ENCODE results near the gene TEX261.
"Not testable (repeated sequence)": the region's sequence is repeated elsewhere in the genome, so short reads cannot be mapped to it uniquely, and the experiment has no call there.

Gene TEX261

DNA sequence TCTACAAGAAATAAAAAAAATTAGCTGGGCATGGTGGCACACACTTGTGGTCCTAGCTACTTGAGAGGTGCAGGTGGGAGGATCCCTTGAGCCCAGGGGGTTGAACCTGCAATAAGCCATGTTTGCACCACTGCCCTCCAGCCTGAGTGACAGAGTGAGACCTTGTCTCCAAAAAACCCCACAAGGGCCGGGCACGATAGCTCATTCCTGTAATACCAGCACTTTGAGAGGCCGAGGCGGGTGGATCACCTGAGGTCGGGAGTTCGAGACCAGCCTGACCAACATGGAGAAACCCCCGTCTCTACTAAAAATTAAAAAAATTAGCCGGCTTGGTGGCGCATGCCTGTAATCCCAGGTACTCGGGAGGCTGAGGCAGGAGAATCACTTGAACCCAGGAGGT lies 5.3 kb upstream of the TEX261 start:
- DNase-seq = not testable (repeated sequence)

DNA sequence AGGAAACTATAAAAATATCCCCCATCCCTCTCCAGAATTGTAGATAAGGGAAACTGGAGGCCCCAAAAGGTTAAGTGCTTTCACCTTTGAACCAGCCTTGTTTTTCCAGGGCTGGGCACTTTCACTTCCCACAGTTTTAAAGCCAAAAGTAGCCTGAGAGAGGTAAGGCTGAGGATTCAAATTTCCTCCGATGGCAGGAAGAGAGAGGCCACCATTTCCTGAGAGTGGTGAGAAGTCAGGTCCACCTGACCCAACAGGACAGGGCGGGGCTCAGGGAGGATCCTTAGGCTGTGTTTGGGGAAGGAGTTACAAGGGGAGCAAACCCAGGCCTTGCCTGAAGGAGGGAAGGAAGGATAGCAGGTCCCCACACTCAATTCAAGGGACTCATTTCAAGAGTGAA lies 4.7 kb upstream of the TEX261 start:
- no peak for DNase-seq

DNA sequence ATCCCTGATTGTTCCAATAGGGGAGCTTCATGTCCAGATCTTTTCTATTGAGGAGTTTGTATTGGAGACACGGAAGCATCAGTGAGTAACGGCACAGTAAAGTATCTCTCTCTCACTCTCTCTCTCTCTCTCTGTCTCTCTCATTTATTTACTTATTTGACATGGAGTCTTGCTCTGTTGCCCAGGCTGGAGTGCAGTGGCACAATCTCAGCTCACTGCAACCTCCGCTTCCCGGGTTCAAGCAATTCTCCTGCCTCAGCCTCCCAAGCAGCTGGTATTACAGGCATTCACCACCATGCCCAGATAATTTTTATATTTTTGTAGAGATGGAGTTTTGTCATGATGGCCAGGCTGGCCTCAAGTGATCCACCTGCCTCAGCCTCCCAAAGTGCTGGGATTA lies 4.2 kb upstream of the TEX261 start:
- DNase-seq = not testable (repeated sequence)

- peak; percentile 66 for DNase-seq
Observed at GRCh38 chr2:70995426-70995729, 705 bp upstream of the TEX261 start.

- DNase-seq = peak; percentile 21
Observed at GRCh38 chr2:70994009-70994698, 519 bp downstream of the TEX261 start.

GRCh38 chr2:70992945-70993853 lies 1.5 kb downstream of the TEX261 start:
- no peak for DNase-seq

DNA sequence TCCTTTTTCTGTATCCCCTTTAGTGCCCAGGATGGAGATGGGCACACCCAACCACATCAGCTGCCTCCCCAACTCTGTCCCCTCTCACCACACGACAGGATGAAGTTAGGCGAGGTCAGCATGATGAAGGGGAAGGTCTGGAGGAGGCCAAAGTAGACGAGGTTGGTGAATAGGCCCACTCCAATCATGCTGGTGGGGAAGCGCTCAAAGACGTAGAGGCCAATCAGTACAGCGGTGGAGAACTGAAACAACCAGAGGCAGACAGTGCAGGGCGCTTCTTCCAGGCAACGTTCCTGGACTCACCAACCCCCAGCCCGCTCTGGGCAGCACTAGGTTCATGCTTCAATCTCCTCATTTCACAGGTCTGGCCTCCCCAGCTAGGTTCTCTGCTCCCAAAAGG lies 2.9 kb downstream of the TEX261 start:
- DNase-seq = no peak

DNA sequence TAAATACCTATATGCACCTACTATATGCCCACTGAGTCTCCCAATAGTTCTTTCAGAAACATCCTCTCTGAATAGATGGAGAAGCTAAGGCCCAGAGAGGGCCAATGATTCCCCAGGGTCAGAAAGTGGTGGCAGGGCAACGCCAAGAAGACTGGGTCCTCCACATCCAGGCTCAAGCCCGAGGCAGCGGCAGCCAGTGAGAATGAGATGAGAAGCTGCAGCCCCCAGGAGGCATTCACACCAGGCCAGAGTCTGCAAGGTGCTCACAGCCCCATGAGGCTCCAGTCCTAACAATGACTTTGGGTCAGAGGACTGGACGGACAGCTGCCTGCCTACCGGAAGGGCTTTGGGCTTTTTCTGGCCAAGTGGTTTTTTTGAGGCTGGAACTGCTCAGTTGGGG lies 3.5 kb downstream of the TEX261 start:
- no peak for DNase-seq

GRCh38 chr2:70990216-70990615 lies 4.5 kb downstream of the TEX261 start:
- no peak for DNase-seq

DNA sequence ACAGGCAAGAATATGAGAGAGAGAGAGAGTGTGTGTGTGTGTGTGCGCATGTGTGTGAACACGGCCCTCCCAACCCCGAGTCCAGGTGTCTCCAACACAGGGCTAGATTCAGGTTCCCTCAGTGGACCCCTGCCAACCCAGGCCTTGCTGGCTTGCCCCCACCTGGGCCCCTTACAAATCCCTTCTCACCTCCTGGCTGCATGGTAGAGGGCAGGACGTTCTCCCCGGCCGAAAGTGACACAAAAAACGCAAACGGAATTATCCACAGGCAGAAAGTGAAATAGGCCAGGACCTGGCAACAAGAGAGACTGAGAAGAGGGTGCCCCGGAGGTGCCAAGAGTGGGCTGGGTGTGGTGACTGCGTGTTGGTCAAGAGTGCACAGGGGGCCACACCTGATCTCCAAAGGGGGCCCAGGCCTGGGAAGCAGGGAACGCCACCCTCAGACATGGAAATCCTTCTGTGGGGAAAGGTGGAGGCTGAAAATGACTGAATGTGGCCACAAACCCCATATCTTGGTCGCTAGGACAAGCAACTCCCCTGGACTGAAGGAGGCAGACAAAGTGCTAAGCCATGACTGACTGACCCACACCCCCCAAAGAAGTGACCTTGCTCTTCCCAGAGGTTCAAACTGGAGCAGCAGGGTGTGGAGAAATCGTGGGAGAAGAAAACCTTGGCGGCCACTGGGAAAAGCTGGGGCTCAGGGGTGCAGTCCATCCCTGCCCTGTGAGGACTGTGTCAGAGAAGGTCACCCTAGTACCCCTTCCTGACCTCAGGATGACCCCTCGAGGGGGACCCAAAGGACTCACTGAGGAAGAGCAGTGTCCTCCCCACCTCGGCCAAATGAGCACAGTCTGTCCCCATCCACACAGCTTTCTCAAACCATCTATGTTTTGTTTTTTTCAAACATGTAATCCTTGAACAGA lies 5.7 kb downstream of the TEX261 start:
- no peak for DNase-seq

- no peak for DNase-seq
Observed at GRCh38 chr2:70988151-70988550, 6.5 kb downstream of the TEX261 start.

DNA sequence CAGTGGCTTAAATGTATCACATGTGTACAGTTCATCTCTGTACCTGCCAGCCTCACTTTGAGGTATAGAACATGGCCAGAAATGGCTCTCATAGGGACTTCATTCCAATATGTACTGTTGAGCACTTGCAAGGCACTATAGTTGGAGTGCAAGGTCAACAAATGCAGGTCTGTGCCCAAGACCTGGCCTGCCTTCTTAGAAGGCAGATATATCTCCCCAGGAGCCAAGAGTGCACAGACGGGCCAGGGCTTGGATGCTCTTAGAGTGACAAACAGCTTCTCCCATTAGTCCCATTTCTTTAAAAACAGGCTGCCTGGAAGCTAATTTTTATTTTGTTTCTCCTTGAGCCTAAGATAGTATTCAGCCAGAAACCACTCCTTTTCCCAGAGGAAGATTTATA lies 7.3 kb downstream of the TEX261 start:
- no peak for DNase-seq

DNA sequence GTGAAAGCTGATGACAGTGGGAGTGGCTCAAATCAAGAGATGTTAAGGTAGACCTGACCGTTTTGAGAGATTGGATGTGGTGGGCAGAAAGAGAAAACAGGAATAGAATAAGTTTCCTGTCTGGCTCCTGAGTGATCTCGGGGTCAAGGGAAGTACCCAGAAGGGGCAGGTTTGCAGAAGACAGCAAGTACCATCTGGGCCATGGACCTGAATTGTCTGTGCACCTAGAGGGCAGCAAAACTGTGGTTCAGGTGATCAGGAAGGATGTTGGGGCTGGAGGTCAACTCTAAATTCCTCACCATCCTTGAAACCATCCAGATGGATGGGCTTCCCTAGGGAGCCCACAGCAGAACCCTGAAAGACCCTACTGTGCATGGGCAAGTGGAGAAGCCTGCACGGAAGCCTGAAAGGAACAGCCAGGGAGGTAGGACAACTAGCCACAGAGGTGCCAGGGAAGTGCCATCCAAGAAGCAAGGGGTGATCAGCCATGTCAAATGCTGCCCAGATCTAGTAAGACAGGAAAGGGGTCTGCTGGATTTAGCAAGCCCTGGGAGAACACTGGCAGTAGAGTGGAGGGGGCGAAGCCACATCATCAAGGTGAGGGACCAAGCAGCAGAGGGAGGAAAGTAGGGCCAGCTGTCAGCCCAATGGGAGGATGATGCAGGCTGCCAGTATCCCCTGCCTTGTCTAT lies 8.0 kb downstream of the TEX261 start:
- no peak for DNase-seq

DNA sequence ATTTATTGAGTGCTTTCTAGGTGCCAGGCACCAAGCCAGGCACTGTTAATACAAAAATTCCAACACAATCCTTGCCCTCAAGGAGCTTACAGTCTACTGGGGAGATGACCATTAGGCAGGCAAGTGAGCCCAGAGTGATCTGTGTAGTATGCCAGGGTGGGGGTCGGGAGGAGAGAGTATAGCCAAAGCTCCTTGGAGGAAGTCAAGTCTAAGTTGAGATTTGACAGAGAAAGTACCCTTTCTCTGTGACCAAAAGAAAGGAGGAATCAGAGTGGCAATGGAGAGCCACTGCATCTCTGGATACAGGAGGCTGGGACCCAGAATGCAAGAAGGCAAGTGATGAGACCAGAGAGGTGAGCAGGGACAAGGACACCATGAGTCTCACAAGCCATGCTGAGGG lies 8.7 kb downstream of the TEX261 start:
- DNase-seq = no peak

- no peak for DNase-seq
Observed at GRCh38 chr2:70985283-70985688, 9.4 kb downstream of the TEX261 start.

DNA sequence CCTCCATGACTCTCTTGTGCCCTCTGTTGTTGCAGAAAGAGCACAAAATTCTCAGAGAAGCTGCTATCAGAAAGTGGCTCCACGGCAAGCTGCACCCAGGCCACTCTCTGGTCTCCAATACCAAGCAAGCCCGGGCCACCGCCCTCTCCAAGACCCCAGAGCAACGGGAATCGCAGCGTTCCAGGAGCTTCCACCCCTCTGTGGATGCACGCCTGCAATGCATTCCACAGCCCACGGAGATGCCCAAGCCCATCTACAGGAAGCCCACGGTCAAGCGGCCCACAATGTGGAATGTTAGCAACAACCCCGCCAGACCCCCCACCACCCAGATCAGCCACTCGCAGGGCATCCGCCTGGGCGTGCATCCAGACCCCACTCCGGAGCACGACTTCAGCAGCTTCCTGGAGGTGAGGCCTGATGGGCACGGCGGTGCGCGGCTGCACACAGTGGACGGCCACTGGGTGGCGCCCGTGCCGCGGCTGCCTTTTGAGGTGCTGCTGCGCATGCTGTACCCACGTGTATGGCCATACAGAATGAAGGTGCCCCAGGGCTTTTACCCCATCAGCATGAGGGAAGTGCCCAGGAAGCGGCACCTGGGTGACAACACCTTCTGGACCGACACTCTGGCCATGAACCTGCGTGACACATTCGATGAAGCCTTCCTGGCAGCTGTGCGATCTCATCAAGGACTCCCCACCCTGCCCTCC lies 9.9 kb downstream of the TEX261 start:
- no peak for DNase-seq

GRCh38 chr2:70984228-70984575 lies 10.5 kb downstream of the TEX261 start:
- no peak for DNase-seq

GRCh38 chr2:70983506-70984227 lies 11.0 kb downstream of the TEX261 start:
- DNase-seq = no peak

DNA sequence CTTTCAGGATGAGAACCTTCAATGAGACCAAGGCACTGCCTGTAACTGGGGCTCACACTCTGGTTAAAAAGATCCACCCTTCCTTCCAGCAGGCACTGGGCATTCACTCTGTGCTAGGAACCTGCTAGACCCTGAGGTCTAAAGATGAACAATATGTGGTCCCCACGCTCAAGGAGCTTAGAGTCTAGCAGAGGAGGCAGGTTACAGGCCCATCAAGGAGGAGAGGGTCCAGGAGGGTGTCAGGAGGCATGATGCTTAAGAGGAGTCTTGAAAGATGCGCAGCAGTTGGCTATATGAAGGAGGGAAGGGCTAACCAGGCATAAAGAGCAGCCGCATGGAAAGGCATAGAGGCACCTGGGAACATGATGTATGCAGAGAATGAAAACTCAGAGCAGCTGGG lies 11.7 kb downstream of the TEX261 start:
- no peak for DNase-seq

GRCh38 chr2:70981866-70982810 lies 12.5 kb downstream of the TEX261 start:
- DNase-seq = no peak

Data from NCI-H146 (cell line).